ENCODE data around the gene VEGFA. TPM values are rescaled to one million over a fixed set of nuclear protein-coding genes. Genes with fewer than 3 reads are reported as not detected.

The VEGFA gene
- total and polyA plus RNA-seq, 2 experiments from 2014 or later = 10.7 to 241 TPM

DNA sequence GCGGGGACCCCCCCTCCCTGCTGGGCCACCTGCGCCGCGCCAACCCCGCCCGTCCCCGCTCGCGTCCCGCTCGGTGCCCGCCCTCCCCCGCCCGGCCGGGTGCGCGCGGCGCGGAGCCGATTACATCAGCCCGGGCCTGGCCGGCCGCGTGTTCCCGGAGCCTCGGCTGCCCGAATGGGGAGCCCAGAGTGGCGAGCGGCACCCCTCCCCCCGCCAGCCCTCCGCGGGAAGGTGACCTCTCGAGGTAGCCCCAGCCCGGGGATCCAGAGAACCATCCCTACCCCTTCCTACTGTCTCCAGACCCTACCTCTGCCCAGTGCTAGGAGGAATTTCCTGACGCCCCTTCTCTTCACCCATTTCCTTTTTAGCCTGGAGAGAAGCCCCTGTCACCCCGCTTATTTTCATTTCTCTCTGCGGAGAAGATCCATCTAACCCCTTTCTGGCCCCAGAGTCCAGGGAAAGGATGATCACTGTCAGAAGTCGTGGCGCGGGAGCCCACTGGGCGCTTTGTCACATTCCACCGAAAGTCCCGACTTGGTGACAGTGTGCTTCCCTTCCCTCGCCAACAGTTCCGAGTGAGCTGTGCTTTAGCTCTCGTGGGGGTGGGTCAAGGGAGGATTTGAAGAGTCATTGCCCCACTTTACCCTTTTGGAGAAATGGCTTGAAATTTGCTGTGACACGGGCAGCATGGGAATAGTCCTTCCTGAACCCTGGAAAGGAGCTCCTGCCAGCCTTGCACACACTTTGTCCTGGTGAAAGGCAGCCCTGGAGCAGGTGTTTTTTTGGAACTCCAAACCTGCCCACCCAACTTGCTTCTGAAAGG lies 2.1 kb downstream of the VEGFA start:
- H4K20me1 ChIP-seq (ENCODE audit: insufficient read depth) = peaks cover 6% of the 10 kb centered on the region; the same call in 1 of the 2 replicates
- H3K9me3 ChIP-seq (ENCODE audit: low read depth) = no peaks in the 10 kb centered on the region
- no peaks in the 10 kb centered on the region for H3K9me2 ChIP-seq (ENCODE audit: insufficient read depth)
- no peak for TF ChIP-seq EZH2 (IDR thresholded peaks at IDR 0.05; ENCODE audit: insufficient read depth, poor library complexity, severe bottlenecking)
- no peak for TF ChIP-seq EZH2phosphoT487 (IDR thresholded peaks at IDR 0.05; ENCODE audit: insufficient read depth, low read depth)
- H3K27me3 ChIP-seq (replicated peaks; ENCODE audit: insufficient read depth) = no peaks in the 10 kb centered on the region
- 0 to 1% methylated on average over 14 to 43 of the region's 48 CpGs for whole genome bisulfite sequencing, 2 experiments (ENCODE audit: low coverage in 1 of 2, low lambda C conversion rate in 2 of 2, missing lambda C conversion rate in 2 of 2)
- peak overlapping the region; percentile 82 for H3K27ac ChIP-seq
- peak overlapping the region; percentile 90 for H3K4me3 ChIP-seq
- H2AFZ ChIP-seq = no peak overlapping the region
- in situ Hi-C loops (cut with MboI) = loop anchor here (10.0 kb wide), 1 partner anchor 293 kb away; no protein-coding TSS in a partner anchor
- H3K4me2 ChIP-seq (ENCODE audit: unreplicated experiment) = peak overlapping the region; percentile 86
- H3K4me1 ChIP-seq (ENCODE audit: insufficient read depth) = peaks cover 31% of the 10 kb centered on the region
- H3K36me3 ChIP-seq (ENCODE audit: low read depth) = no peaks in the 10 kb centered on the region
- H3K9ac ChIP-seq = peak overlapping the region; percentile 98
- DNase-seq = peak; percentile 86
- H3F3A ChIP-seq (ENCODE audit: insufficient read depth) = peaks cover 24% of the 10 kb centered on the region; the same call in 1 of the 2 replicates
- H3K79me2 ChIP-seq (ENCODE audit: insufficient read depth) = peaks cover 70% of the 10 kb centered on the region

GRCh38 chr6:43772681-43773049 lies 2.7 kb downstream of the VEGFA start:
- peak; percentile 28 for DNase-seq
- Histone ChIP-seq H3F3A (ENCODE audit: insufficient read depth) (peaks cover 25% of the 10 kb centered on the region; the same call in 1 of the 2 replicates), H3K9ac (peak overlapping the region; percentile 98), H2AFZ (no peak overlapping the region), H3K4me1 (ENCODE audit: insufficient read depth) (peaks cover 31% of the 10 kb centered on the region), H3K9me3 (ENCODE audit: low read depth) (no peaks in the 10 kb centered on the region), H3K27ac (peak overlapping the region; percentile 82), H3K79me2 (ENCODE audit: insufficient read depth) (peaks cover 75% of the 10 kb centered on the region), H4K20me1 (ENCODE audit: insufficient read depth) (peaks cover 10% of the 10 kb centered on the region; the same call in 1 of the 2 replicates), H3K4me2 (ENCODE audit: unreplicated experiment) (peak overlapping the region; percentile 86), H3K9me2 (ENCODE audit: insufficient read depth) (no peaks in the 10 kb centered on the region), H3K4me3 (peak overlapping the region; percentile 90), H3K36me3 (ENCODE audit: low read depth) (peaks cover 3% of the 10 kb centered on the region; the same call in 1 of the 2 replicates), H3K27me3 (replicated peaks; ENCODE audit: insufficient read depth) (no peaks in the 10 kb centered on the region)
- 6 to 8% methylated on average over 7 of the region's 7 CpGs for WGBS, 2 experiments (ENCODE audit: low coverage in 1 of 2, low lambda C conversion rate in 2 of 2, missing lambda C conversion rate in 2 of 2)
- in situ Hi-C loops (cut with MboI) = loop anchor here (10.0 kb wide), 1 partner anchor 292 kb away; no protein-coding TSS in a partner anchor
- no peak for TF ChIP-seq EZH2phosphoT487 (IDR thresholded peaks at IDR 0.05; ENCODE audit: insufficient read depth, low read depth)
- no peak for TF ChIP-seq EZH2 (IDR thresholded peaks at IDR 0.05; ENCODE audit: insufficient read depth, poor library complexity, severe bottlenecking)

GRCh38 chr6:43773050-43773979 lies 3.3 kb downstream of the VEGFA start:
- peak overlapping the region; percentile 86 for H3K4me2 ChIP-seq (ENCODE audit: unreplicated experiment)
- H3K4me3 ChIP-seq = peak overlapping the region; percentile 90
- peak; percentile 80 for DNase-seq
- no peak overlapping the region for H2AFZ ChIP-seq
- no peaks in the 10 kb centered on the region for H3K9me2 ChIP-seq (ENCODE audit: insufficient read depth)
- TF ChIP-seq EZH2phosphoT487 (IDR thresholded peaks at IDR 0.05; ENCODE audit: insufficient read depth, low read depth) (no peak), EZH2 (IDR thresholded peaks at IDR 0.05; ENCODE audit: insufficient read depth, poor library complexity, severe bottlenecking) (no peak)
- in situ Hi-C loops (cut with MboI) = loop anchor here (10.0 kb wide), 1 partner anchor 291 kb away; no protein-coding TSS in a partner anchor
- 58 to 59% methylated on average over 12 of the region's 12 CpGs for WGBS, 2 experiments (ENCODE audit: low coverage in 1 of 2, low lambda C conversion rate in 2 of 2, missing lambda C conversion rate in 2 of 2)
- peak overlapping the region; percentile 82; the same call in 1 of the 2 replicates for H3K27ac ChIP-seq
- H3K36me3 ChIP-seq (ENCODE audit: low read depth) = peaks cover 10% of the 10 kb centered on the region
- H3K9me3 ChIP-seq (ENCODE audit: low read depth) = no peaks in the 10 kb centered on the region
- peaks cover 17% of the 10 kb centered on the region; the same call in 1 of the 2 replicates for H4K20me1 ChIP-seq (ENCODE audit: insufficient read depth)
- H3K9ac ChIP-seq = peak overlapping the region; percentile 98
- no peaks in the 10 kb centered on the region for H3K27me3 ChIP-seq (replicated peaks; ENCODE audit: insufficient read depth)
- H3F3A ChIP-seq (ENCODE audit: insufficient read depth) = peaks cover 27% of the 10 kb centered on the region
- H3K79me2 ChIP-seq (ENCODE audit: insufficient read depth) = peaks cover 82% of the 10 kb centered on the region
- H3K4me1 ChIP-seq (ENCODE audit: insufficient read depth) = peaks cover 31% of the 10 kb centered on the region

Data from GM23248 (cell line).